ENCODE data around the gene DCT.

The DCT gene

DNA sequence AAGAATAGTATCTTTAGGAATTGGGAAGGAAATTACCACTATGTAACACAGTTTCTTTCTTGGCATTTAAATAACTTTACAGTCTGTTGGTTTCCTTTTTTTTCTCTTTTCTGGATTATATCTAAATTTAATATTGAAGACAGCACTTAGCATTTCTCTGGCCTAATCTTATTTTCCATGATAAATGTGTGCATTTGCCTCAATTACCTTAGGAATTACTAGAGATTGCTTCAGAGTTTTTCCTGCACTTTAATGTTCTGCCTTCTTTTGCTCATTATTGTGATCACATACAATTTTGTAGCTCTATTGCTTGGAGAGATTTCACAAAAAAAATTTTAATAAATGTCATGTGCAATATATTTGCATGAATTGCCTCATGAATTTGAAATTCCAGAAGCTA lies 25.1 kb downstream of the DCT start:
- no peak for DNase-seq (ENCODE audit: low read depth, low spot score)

DNA sequence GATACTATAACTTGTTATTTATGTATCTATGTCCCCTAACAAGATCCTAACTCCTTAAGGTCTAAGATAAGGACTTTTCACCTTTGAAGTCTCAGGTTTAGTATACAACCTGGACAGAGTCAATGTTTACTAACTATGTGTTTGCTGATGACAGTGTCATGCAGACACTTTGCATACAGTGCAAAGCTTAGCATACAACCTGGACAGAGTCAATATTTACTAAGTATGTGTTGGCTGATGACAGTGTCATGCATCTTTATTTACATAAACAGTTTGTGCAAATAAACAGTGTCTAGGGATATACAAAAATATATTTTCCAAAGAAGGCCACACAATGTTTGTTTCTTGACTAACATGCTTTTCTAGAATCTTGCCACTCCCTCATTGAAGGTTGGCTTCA lies 34.7 kb downstream of the DCT start:
- DNase-seq (ENCODE audit: low read depth, low spot score), result no peak

DNA sequence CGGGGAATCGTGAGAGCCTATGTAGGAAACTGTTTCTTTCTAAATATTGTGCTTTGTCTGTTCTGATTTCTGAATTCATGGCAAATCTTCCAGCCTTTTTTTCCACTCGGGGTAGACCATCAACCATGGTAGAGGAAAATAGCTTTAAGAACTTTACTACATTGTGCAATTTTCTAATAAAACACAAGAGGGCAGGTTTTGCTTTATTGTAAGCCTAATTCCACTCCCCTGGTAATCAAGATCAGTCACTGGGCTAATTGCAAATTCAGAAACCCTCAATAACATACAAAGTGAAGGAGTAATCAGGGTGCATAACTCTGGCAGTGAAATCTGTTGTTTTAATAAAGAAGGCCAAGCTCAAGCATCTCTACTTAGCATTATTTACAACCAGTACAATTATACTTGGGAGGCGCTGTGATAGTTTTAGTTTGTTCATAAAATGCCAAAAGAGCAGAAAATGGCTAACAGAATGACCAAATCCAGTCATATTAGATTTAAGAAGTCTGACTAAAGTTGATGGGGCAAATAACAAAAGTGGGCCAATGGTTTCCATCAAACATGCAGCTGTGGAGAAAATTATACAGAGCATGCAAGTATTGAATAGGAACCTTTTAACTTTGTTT lies 43.8 kb downstream of the DCT start:
- peak; percentile 64 for DNase-seq (ENCODE audit: low read depth, low spot score)

DNA sequence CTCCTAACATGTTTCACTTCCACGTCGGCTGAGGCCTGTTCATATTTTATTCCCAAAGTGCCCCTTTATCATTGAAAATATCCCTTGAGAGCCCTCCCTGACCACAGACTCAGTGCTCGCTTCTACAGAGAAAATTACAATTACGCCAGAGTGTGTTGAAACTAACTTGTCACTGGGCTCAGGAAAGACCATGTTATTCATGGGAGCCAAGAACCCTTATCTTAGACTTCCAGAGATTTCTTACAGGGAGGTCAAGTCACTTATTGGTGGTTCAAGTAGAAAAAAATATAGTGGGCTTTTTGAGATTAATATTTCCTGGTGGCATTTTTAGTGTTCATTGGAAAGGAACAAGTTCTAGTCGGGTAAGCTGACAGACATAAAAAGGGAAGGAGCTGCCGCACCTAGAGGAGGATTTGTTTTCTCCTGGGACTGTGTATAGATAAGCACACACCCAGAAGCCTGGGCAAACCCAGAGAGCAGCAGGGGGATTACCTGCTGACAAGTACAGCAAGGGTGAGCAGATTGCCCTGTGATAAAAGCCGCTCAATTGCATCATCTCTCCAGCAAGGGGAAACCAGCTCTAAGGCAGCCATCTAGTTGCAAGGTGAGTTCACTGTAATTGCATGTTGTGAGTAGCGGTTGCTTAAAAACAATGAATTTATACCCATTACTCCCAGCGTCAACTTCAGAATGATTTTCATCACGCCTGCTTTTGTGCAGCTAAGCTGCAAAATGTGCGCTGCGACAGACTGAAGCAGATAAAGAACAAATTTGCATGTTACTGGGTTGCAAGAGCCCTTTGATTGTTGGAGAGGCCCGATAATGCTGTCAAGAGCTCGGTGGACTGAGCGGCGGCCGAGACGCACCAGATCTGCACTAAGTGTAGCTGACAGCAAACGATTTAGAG lies 46.2 kb downstream of the DCT start:
- peak; percentile 24 for DNase-seq (ENCODE audit: low read depth, low spot score)

DNA sequence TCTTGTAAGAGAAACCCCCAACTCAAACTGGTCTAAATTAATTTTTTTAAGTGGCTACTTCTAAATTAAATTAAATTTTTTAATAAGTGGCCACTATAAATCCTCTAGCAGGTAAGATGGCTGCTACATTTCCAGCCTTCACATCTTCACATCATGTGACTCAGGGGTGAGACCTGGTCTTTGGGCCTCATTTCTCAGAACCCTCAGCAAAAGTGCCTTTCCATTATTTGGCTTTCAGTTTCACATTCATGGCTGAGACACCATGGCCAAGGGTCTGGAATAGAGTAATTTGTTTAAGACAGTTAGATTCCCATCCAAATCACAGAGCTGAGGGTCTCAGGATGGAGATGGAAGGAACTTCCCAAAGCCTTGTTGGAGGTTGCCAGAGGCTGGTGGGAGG lies 47.5 kb downstream of the DCT start:
- DNase-seq (ENCODE audit: low read depth, low spot score), result no peak

DNA sequence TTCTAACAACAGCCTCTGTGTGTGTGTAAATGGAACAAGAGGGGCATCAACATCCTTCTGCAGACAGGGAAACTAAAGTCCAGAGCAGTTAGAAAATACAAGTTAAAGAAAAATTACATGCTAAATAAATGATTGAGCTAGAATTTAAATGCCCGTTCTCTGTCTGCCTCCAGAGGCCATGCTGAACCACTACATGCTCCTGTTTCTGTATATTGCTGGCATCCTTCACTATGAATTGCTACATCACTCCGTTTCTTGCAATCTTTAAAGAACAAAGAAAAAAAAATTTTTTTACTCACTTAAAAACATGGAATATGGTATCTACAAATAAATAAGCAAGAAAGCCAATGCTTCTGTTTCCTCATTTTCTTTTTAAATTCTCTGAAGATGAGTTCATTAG lies 47.9 kb downstream of the DCT start:
- DNase-seq (ENCODE audit: low read depth, low spot score), result no peak

DNA sequence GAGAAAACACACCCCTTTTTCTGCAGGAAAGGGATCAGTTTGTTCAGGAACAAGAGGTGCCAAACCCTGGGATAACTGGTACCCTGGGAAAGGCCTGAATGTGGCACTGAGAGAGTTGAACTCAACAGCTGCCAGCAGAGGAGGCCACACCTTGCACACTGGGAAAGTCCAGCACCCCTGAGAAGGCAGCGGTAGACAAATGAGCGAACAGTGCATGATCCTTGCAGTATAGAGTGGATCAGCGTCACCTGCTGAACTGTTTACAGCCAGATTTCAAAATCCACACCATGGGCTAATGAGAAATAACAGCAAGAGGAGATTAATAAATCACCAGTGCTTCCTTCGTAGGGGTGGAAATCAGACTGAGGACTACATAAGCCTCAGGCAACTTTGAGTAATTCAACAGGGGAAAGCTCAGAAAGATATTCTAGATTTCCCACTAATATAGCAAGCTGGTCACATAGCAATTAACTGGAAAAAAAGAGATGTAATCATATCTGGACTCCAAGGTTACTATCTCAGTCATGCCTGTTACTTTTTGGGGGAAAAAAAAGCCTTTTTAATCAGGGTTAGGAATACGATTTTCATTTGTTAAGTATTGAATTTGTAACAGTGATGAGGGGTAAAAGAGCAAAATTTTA lies 52.0 kb downstream of the DCT start:
- no peak for DNase-seq (ENCODE audit: low read depth, low spot score)

DNA sequence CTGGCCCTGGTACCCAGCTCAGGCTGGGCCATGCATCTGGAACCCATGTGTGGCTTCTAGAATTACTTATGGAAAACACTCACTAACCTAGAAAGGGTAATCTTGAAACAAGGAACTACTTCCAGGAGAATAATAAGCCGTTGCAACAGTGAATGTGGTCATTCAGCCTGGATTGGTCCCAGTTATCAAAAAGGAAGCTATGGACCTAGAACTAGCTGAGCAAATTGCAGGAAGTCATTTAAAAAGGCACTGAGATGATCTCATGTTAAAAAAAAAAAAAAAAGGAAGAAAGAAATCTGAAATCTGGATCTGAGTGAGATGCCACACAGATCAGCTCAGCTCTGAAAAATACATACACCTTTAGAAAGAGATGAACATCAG lies 59.6 kb downstream of the DCT start:
- DNase-seq (ENCODE audit: low read depth, low spot score), result no peak

DNA sequence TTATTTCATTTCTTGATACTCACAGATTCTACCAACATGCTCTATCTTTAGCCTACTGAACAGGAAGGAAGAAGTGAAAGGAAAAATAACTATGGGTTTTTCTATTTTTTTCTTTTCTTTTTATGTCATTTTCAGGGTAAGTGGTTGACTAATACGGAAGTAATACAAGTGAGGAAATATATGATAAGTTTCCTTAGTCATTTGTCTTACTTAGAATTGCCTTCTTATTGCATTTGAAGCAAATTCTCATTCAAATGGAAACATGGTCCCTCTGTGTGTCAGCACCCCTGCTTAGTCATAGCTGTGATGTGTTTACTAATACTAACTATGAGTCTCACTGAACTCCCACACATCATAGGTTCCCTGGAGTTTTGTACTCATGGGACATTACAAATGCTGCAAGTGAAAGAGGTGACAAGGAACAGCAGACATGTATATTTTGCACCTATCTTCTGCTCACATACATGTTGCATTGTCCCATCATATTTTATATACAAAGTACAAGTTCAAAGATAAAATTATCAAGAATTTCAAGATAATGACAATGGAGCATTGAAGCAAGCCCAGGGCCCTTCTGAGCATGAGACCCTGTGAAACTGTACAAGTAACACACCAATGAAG lies 60.1 kb downstream of the DCT start:
- peak; percentile 4 for DNase-seq (ENCODE audit: low read depth, low spot score)

DNA sequence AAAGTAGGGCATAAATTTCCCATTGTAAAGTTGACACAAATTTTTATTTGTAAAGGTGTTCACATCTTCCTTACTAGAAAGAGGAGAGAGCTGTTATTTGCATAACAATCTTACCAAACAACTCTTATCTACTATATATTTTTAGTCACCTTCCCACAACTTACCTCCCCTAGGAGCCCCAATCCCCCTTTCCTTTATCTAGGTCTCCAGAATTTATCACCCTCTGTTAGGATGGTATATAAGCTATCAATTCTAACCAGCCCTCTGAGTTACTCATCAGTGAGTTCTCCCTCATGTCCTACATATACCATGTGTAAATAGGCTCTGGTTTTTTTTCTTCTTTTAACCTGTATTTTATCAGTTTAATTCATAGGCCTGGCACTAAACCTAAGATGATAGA lies 62.2 kb downstream of the DCT start:
- no peak for DNase-seq (ENCODE audit: low read depth, low spot score)

DNA sequence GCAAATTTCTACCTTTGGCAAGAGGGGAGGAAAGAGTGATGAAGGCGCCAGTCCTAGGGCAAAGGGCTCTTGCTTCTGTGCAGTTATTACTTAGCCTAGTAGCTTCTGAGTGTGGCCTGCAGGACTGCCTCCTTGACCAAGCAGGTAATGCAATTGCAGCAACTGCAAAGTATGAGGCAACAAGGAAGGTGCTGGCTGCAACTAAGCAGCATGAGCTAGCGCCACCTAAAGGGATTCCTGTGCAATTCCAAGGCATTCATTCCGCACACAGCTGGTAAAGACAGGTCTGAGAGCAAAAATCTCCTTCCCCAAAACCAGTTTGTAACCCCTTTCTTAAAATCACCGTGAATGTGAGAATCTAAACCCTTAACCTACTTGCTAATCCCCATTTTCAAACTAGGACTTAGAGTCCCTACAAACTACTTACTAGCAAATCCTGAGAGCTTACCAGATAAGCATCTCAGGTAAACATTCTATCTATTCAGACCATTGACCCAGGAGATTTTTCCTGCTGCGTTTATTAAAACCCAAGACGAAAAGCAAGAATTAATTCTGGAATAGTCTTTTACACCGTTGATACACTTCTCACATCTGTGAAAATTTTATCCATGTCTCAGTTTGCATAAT lies 62.9 kb downstream of the DCT start:
- DNase-seq (ENCODE audit: low read depth, low spot score), result peak; percentile 15

DNA sequence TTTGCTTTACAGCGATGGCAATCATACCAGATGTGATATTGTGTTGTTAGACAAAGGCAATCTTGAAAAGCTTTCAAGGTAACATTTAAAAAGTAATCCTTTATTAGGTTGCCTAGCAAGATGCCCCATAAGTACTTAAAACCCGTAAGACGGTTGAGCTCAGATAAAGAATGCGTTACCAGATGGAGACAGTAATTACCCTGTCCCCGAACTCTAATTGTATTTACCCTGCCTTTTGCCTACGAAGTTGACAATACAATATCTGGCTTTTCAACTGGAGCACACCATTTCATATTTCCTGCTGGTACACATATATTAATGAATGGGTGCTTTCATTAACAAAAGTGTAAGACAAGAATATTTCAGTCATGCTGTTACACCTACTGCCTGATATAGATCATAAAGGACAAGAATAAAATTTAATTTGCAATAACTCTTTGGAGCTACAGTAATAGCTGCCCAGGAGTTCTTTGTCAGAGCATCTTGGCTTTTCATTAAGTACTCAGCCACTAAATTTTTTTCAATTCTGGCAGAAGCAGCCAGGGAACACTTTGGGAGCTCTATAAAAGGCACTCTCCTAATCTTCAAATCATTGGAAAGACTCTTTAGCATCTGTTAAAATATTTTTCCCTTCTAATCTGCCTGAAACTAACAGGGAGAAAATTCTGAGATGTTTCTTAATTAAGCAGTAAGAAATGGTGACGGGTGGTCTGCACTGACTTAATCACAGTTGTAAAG lies 63.8 kb downstream of the DCT start:
- no peak for DNase-seq (ENCODE audit: low read depth, low spot score)

DNA sequence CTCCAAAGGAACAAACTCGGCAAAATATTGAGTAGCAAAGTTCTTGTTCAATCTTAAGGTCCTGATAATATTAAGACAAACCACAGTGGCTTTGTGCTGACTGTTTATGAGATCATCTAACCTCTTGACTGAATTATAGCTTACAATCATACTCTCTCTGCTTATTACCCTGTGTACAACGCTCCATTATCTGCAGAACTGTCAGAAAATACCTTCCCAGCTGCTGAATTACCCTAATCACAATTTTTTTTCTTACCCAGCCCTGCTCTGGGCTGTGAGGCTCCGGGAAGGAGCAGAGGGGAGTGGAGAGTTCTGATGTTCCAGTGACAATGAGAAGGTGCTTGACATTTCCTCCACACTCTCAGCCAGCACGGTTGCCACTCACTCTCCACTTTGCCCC lies 64.8 kb downstream of the DCT start:
- no peak for DNase-seq (ENCODE audit: low read depth, low spot score)

DNA sequence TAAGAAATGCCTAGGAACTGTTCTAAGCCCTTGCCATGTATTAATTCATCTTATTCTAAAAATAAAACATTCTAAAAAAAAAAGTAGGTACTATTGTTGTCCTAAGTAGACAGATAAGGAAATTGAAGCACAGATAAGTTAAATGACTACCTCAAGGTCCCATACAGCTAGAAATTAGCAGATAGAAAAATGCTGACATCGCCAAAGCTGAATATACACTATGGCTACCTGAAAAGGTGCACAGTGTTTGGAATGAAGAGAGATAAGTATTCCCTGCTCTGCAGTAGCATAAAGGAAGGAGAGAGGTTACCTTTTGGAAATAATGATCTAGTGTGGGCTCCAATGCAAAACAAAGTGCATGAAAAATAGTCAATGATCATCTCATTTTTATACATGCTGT lies 65.3 kb downstream of the DCT start:
- no peak for DNase-seq (ENCODE audit: low read depth, low spot score)

DNA sequence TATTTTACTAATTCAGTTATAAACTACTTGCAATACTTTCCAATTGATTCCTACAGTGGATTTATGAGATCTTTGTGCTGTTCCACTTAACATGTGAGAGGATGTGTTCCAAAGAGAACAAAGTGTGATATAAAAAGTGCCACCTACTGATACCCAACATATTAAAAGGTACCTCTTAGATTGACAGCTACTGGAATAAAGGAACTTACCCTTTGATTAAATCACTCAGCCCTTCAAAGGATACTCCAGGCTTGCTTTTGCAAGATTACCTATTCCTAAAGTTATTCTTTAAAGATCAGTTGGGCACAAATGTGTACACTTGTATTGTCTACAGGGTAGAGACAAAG lies 65.9 kb downstream of the DCT start:
- no peak for DNase-seq (ENCODE audit: low read depth, low spot score)

DNA sequence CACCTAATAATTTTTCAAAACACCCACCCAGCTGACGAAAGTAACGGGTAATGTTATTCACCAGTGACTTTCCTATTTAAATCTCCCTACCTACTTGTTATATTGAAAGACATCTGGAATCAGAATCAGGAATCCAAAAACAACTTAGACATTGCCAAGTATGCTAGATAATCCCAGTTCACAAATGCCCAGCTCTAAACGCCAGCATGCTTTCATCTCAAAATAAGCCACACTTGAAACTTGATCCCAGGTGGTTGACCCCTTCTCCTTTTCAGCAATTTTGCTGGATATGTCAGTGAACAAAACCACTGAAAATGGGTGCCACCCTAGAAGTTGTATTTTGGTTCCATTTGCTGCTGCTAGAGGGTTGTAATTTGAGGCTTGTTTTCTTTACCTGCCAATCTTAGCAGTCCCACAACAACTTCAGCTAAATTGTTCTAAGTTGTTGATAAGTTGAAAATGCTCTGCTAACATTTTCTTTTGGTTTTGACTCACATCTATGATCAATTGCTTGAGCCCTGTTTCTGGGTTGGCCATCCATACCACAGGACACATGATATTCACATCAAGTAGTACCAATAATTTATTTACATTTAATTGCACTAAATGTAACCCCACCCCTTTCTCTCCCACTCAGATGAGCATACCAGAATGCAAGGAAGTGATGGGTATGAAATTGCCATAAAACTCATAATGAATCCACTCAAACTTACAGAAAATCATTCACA lies 66.4 kb downstream of the DCT start:
- peak; percentile 62 for DNase-seq (ENCODE audit: low read depth, low spot score)

DNA sequence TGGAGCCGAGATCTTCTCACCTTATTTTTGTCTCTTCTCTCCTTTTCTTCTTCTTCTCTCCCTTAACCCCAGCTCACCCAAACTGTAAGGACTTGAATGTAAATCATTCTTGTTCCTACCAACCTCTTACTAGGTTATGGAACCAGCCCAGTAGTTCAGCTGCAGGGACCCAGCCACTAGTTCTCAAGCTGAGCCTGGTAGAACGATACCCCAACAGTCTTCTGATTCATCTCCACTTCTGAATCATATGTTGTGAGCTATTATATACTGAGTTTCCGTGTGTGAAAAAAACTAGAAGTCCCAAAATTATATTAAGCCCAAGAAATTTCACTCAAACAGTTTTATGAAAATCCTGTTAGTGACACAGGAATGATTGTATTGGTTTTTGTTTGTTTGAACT lies 67.7 kb downstream of the DCT start:
- DNase-seq (ENCODE audit: low read depth, low spot score), result no peak

DNA sequence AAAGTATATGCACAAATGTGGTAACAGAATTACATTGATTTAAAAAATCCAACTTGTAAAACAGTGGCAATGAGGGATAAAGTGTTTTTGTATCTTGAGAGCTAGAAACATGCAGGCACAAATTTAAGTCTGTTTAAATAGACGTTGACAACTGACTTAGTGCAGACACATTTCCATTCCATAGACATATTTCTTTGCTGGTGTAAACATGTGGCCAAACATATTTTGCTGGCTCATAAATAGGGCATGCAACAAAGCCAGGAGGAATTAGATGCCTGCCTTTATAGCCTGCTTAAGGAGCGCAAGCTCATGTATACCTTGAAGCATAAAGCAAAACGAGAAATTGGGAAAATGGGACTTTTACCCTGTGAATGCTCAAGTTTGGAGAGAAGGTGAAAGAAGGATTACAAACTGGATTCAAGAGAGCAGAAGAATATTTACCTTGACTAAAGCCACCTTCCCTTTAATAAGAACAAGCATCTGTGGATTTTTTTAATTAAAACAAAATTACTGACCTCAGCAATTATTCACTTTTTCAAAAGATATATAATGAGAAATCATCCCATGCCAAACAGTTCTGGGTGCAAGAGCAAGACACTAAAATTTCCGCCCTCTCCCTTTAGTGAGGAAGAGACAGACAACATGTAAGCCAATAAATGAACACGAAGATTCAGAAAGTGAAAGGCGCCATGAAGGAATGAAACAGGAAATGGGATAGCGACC lies 71.0 kb downstream of the DCT start:
- no peak for DNase-seq (ENCODE audit: low read depth, low spot score)

DNA sequence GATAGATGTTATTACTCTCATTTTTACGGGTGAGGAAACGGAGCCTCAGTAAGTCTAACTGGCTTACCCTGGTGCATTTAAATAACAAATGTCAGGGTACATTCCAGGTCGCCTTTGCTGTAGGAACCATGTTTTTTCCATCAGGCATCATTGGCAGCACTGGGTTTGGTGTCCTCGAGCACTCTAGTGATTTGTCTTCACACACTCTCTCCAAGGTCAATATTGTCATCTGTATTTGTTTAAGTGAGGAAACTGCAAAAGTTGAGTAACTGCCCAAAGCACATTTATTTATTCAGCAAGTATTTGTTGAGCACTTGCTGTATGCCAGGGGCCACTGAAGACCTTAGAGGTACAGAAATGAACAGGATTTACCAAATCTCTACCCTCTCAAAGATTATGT lies 78.6 kb downstream of the DCT start:
- DNase-seq (ENCODE audit: low read depth, low spot score), result no peak

DNA sequence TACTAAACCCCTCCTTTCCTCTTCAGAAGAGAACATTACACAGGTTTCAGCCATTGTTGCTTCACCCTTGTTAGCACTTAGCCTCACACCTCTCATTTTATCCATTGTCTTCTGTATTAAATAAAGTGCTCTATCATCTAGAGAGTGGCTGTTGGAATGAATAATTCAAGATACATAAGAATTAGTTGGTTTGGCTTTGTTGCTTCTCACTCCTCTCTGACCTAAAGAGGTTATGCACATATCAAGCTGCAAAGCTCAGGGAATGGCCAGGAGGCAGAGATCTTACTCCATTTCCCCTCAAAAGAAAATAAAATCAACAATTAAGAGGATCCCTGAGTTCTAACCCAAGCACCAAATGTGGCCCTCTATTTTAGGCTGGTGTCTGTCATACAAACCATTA lies 79.7 kb downstream of the DCT start:
- no peak for DNase-seq (ENCODE audit: low read depth, low spot score)
